Colon (tissue), 2 donors: ENCODE data around the gene MYO3B.

Experiments used
- FAIRE-seq: peaks from 2 replicates; lab custom pipeline; 2012; peaks lifted over from hg19 to GRCh38; lab: Jason Lieb, UNC
- donor health status: control.
- donor health status: control.

The MYO3B gene

GRCh38 chr2:170696948-170697347 lies 519.0 kb downstream of the MYO3B start:
- FAIRE-seq = no peak

GRCh38 chr2:170701011-170701410 lies 523.1 kb downstream of the MYO3B start:
- FAIRE-seq = no peak

- no peak for FAIRE-seq
Observed at GRCh38 chr2:170703776-170704476, 526.0 kb downstream of the MYO3B start.
